IgD-negative memory B cell (primary cell): Measurements from ENCODE around the gene CPSF6. TPM values are rescaled to one million over a fixed set of nuclear protein-coding genes. Genes with fewer than 3 reads are reported as not detected.
"Not testable (repeated sequence)": the region's sequence is repeated elsewhere in the genome, so short reads cannot be mapped to it uniquely, and the experiment has no call there.

Experiments used
- H3K27ac Mint-ChIP-seq, 3 donors: one replicate each; pipeline ENCODE4 v1.8.0; 2020 to 2022; ENCODE audit warnings: mild to moderate bottlenecking in 3 of 3, mixed read lengths in 3 of 3, moderate library complexity in 1 of 3
- H3K27me3 Mint-ChIP-seq: one replicate; pipeline ENCODE4 v1.8.0; 2021; ENCODE audit warnings: mixed read lengths
- H3K36me3 Mint-ChIP-seq: one replicate; pipeline ENCODE4 v1.8.0; 2020; ENCODE audit warnings: mild to moderate bottlenecking, mixed read lengths
- H3K4me1 Mint-ChIP-seq, 3 donors: one replicate each; pipeline ENCODE4 v1.8.0; 2020 to 2022; ENCODE audit warnings: mixed read lengths in 3 of 3, mild to moderate bottlenecking in 1 of 3
- H3K4me3 Mint-ChIP-seq, 4 donors: one replicate each; pipeline ENCODE4 v1.8.0; 2020 to 2022; ENCODE audit warnings: mild to moderate bottlenecking in 4 of 4, mixed read lengths in 4 of 4, moderate library complexity in 3 of 4
- H3K9me3 Mint-ChIP-seq, 3 donors: one replicate each; pipeline ENCODE4 v1.8.0; 2020 to 2021; ENCODE audit warnings: mixed read lengths in 3 of 3, mild to moderate bottlenecking in 1 of 3
- polyA plus RNA-seq: library from polyadenylated mRNA; unstranded; fragments of 300-500 nt; fragmentation: Illumina TruSeq; gene quantifications from one replicate; pipeline ENCODE4 v1.2.3, GENCODE V29; 2021

Gene CPSF6
- polyA plus RNA-seq: 59.0 TPM

- H3K36me3 Mint-ChIP-seq: no peaks in the 10 kb centered on the region
- peak within 1 kb of the TSS; percentile 96 to 97 (median 97) for H3K27ac Mint-ChIP-seq
- H3K4me3 Mint-ChIP-seq: peak within 1 kb of the TSS; percentile 96 to 100 (median 100)
- no peaks in the 10 kb centered on the region for H3K27me3 Mint-ChIP-seq
- H3K9me3 Mint-ChIP-seq: no peaks in the 10 kb centered on the region
- H3K4me1 Mint-ChIP-seq: peaks cover 28 to 47% (median 44%) of the 10 kb centered on the region in 3 donors
Observed at GRCh38 chr12:69239352-69239921, at the start of gene CPSF6. Gene CPSF6, plus strand, starts transcription at chr12:69239569. Its CDS starts 78 bp downstream, at chr12:69239647.

GRCh38 chr12:69196302-69197288 is 42.8 kb upstream of the CPSF6 start:
- peaks cover 2% of the 10 kb centered on the region for H3K36me3 Mint-ChIP-seq
- H3K4me1 Mint-ChIP-seq: no peaks in the 10 kb centered on the region
- no peak overlapping the region for H3K27ac Mint-ChIP-seq
- H3K27me3 Mint-ChIP-seq: peaks cover 4% of the 10 kb centered on the region
- peaks cover 10 to 29% (median 20%) of the 10 kb centered on the region in 3 donors for H3K9me3 Mint-ChIP-seq
- H3K4me3 Mint-ChIP-seq: no peak overlapping the region

DNA sequence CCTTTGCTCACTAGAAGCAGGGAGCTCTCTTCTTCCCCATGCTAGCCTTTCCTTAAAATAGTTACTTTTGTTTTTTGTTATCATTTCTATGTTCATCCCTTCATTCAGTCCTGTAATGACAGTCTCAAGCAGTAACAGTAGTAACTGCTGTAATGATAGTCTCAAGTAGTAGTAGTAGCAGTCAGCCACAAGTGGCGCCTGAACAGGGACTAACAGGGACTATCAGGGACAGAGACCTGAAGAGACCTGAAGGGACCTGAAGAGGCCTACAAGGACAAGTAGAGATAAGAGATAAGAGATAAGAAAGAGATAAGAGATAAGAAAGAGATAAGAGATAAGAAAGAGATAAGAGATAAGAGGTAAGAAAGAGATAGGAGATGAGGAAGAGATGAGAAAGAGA is 39.4 kb upstream of the CPSF6 start:
- peaks cover 7 to 37% (median 22%) of the 10 kb centered on the region in 3 donors for H3K9me3 Mint-ChIP-seq
- H3K27me3 Mint-ChIP-seq, H3K4me3 Mint-ChIP-seq, H3K27ac Mint-ChIP-seq, H3K36me3 Mint-ChIP-seq, H3K4me1 Mint-ChIP-seq: not testable (repeated sequence)

DNA sequence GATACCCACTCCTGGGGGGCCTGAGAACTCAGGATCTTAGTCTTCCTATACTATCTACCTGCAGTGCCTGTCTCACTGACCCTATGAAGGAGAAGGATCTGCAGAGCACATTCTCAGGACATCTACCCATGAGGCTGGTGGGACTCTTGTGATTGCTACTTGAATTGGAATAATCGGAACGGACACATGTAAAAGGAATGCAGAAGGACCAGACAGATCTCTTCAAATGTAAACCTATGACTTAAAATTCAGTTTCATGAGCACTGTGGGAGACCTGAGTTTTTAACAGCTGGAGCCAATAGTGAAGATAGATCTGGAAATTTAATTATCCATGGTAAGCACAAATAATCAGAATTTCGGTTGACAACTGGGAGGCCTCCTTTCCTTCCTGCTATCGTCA is 35.2 kb upstream of the CPSF6 start:
- H3K36me3 Mint-ChIP-seq: no peaks in the 10 kb centered on the region
- peaks cover 14 to 30% (median 22%) of the 10 kb centered on the region in 3 donors for H3K9me3 Mint-ChIP-seq

DNA sequence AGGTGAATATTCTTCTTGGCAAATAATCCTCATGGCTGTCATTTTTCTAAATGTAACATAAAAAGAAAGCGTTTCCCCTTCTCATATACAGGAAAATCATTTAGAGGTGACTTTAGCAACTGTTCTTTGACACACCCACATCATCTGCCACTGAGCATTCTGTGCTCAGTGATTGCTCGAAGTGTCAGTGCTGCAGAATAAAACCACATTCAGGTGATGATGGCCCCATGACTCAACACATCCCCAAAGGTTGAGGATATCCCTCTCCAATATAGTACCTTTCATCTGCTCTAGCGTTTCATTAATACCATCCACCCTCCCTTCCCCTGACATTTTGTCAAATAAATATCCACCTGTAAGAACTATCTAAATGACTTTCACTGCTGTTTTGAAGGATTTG is 28.7 kb upstream of the CPSF6 start:
- Mint-ChIP-seq H3K9me3 (peaks cover 4 to 9% (median 7%) of the 10 kb centered on the region in 3 donors), H3K4me3 (no peak overlapping the region), H3K27ac (no peak overlapping the region), H3K36me3 (no peaks in the 10 kb centered on the region), H3K4me1 (no peaks in the 10 kb centered on the region), H3K27me3 (no peaks in the 10 kb centered on the region)

More for the DNA sequence above, 35.2 kb upstream of the CPSF6 start:
- no peak overlapping the region for H3K4me3 Mint-ChIP-seq
- no peaks in the 10 kb centered on the region for H3K4me1 Mint-ChIP-seq
- H3K27me3 Mint-ChIP-seq: peaks cover 2% of the 10 kb centered on the region
- H3K27ac Mint-ChIP-seq: no peak overlapping the region

DNA sequence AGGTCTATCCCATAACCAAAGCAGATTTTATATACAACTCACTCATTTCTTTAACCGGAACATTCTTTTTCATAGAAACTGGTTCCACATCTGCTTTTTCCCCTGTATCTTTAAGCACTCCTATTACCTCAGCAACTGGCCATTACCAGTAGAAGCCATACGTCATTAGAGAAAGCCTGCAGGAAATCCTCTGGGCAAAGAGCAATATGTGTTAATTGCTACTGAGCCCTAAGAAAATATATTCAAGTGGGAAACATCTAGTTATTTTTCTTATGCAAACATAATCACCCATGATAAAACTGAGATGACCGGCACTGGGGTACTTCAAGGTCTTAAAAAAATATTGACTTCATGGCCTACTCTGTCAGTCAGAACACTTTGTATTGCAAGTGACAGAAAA is 28.2 kb upstream of the CPSF6 start:
- Mint-ChIP-seq H3K27me3 (peaks cover 3% of the 10 kb centered on the region), H3K9me3 (peaks cover 3 to 9% (median 4%) of the 10 kb centered on the region in 3 donors), H3K4me3 (no peak overlapping the region), H3K36me3 (no peaks in the 10 kb centered on the region), H3K27ac (no peak overlapping the region), H3K4me1 (no peaks in the 10 kb centered on the region)

GRCh38 chr12:69214169-69214568 is 25.2 kb upstream of the CPSF6 start:
- Mint-ChIP-seq H3K4me1 (no peaks in the 10 kb centered on the region), H3K36me3 (no peaks in the 10 kb centered on the region), H3K4me3 (no peak overlapping the region), H3K27me3 (peaks cover 3% of the 10 kb centered on the region), H3K27ac (no peak overlapping the region), H3K9me3 (no peaks in the 10 kb centered on the region)

- H3K27ac Mint-ChIP-seq: no peak overlapping the region
- H3K9me3 Mint-ChIP-seq: no peaks in the 10 kb centered on the region
- H3K27me3 Mint-ChIP-seq: peaks cover 1% of the 10 kb centered on the region
- H3K36me3 Mint-ChIP-seq: no peaks in the 10 kb centered on the region
- H3K4me3 Mint-ChIP-seq: no peak overlapping the region
- peaks cover 0 to 2% (median 0%) of the 10 kb centered on the region in 3 donors for H3K4me1 Mint-ChIP-seq
Observed at GRCh38 chr12:69225251-69225910, 14.0 kb upstream of the CPSF6 start.

- Mint-ChIP-seq H3K27me3 (no peaks in the 10 kb centered on the region), H3K4me3 (peak overlapping the region in 1 of 4 donors; percentile 24), H3K4me1 (no peaks in the 10 kb centered on the region), H3K36me3 (peaks cover 3% of the 10 kb centered on the region), H3K27ac (no peak overlapping the region), H3K9me3 (peaks cover 0 to 14% (median 11%) of the 10 kb centered on the region in 3 donors)
Observed at GRCh38 chr12:69231479-69231878, 7.9 kb upstream of the CPSF6 start.

DNA sequence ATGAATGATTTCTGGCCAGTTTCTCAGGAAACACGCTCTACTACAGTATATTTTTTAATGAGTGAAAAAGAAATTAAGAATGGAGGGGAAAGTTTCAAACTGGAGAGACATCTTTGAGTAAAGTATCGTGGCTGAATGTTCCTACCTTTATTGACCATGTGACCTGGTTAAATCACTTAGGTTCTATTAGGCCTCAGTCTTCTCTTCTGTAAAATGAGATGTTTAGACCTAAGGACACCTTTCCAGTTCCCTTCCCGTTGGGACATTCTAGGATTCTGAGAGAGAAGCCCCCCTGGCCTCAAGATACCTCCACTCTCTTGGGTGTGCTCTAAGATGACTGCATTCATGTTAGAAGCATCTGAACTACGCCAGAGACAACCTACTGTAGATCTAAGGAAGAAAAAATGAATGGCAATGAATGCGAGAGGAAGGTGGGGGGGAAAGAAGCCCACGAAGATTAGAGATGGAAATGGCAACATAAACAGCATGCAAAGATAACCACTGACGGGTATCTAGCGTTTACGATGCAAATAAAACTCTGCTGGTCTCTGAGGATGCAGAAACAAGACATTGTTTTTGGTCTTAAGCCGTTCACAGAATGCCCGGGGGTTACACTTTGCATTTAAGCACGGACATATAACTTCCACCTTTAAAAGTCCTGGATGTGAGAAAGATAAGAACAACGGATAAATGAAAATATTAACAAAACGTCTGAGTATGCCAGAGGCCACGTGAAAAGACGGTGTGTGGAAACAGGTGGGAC is 599 bp upstream of the CPSF6 start:
- H3K4me1 Mint-ChIP-seq: peaks cover 27 to 47% (median 40%) of the 10 kb centered on the region in 3 donors

GRCh38 chr12:69239922-69240630 is 707 bp downstream of the CPSF6 start:
- Mint-ChIP-seq H3K27ac (peak overlapping the region; percentile 96 to 97 (median 97)), H3K27me3 (no peaks in the 10 kb centered on the region), H3K9me3 (no peaks in the 10 kb centered on the region), H3K36me3 (no peaks in the 10 kb centered on the region), H3K4me3 (peak overlapping the region; percentile 96 to 100 (median 100)), H3K4me1 (peaks cover 28 to 47% (median 47%) of the 10 kb centered on the region in 3 donors)

More for the DNA sequence above, 599 bp upstream of the CPSF6 start:
- Mint-ChIP-seq H3K27me3 (no peaks in the 10 kb centered on the region), H3K9me3 (no peaks in the 10 kb centered on the region), H3K4me3 (peak overlapping the region; percentile 88 to 100 (median 96)), H3K27ac (peak overlapping the region; percentile 89 to 97 (median 96)), H3K36me3 (no peaks in the 10 kb centered on the region)

DNA sequence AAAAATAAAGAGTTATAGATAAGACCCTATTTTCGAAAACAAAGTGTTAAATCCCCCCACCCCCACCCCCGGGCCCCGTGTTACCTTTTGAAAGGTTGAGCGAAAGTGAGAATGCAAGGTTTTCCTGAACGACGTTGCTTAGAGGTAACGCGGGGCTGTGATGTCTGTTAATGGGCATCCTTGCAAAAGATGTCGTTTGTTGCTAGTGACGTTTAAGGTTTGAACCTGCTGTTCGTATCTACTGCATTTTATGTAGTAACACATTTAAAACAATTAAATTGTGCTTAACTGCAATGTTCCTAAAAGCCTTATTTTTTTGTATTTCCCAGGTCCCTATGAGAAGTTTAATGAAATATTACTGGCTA is 1.2 kb downstream of the CPSF6 start:
- no peaks in the 10 kb centered on the region for H3K36me3 Mint-ChIP-seq
- peak overlapping the region; percentile 96 to 100 (median 100) for H3K4me3 Mint-ChIP-seq
- peaks cover 34 to 52% (median 51%) of the 10 kb centered on the region in 3 donors for H3K4me1 Mint-ChIP-seq
- no peaks in the 10 kb centered on the region for H3K9me3 Mint-ChIP-seq
- peak overlapping the region; percentile 96 to 97 (median 97) for H3K27ac Mint-ChIP-seq
- no peaks in the 10 kb centered on the region for H3K27me3 Mint-ChIP-seq

- H3K9me3 Mint-ChIP-seq: no peaks in the 10 kb centered on the region
- peak overlapping the region in 2 of 3 donors; percentile 81 to 97 for H3K27ac Mint-ChIP-seq
- H3K4me1 Mint-ChIP-seq: peaks cover 40 to 61% (median 58%) of the 10 kb centered on the region in 3 donors
- peak overlapping the region; percentile 45 to 100 (median 92) for H3K4me3 Mint-ChIP-seq
- no peaks in the 10 kb centered on the region for H3K36me3 Mint-ChIP-seq
- no peaks in the 10 kb centered on the region for H3K27me3 Mint-ChIP-seq
Observed at GRCh38 chr12:69241438-69242092, 2.2 kb downstream of the CPSF6 start.
